B cell (primary cell): ENCODE results near the gene ITPR2.

Experiments used
- EZH2 ChIP-seq: IDR thresholded peaks from 2 replicates; pipeline ENCODE4 v1.6.1; 2012; ENCODE audit warnings: borderline replicate concordance, low read depth, mild to moderate bottlenecking, moderate library complexity, low read length; ENCODE audit not compliant: insufficient read depth, poor library complexity, severe bottlenecking
- TF ChIP-seq, protein P1 (sequence below): fragments of 200-600 bp; IDR thresholded peaks from one replicate; pipeline ENCODE4 v1.8.0; 2022; ENCODE audit warnings: antibody characterized with exemption, mild to moderate bottlenecking

DNA sequence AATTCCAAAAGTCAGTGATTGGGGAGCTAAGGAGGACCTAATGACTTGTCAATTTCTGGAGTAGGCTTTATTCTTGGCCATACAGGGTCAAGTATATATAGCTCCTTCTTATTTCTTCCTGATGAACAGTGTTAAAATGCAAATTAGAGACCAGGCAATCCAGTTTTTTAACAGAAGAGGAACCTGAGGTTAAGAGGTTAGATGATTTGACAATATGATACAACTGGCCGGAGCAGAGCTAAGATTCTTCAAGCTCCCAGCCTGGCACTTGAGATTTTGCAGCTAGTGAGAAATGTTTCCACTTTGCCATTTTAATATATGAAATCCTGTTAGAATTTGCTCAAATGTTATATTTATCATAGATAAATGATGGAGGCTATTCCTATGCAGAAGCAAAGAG, 433.6 kb downstream of the ITPR2 start:
- TF ChIP-seq, protein P1, sequence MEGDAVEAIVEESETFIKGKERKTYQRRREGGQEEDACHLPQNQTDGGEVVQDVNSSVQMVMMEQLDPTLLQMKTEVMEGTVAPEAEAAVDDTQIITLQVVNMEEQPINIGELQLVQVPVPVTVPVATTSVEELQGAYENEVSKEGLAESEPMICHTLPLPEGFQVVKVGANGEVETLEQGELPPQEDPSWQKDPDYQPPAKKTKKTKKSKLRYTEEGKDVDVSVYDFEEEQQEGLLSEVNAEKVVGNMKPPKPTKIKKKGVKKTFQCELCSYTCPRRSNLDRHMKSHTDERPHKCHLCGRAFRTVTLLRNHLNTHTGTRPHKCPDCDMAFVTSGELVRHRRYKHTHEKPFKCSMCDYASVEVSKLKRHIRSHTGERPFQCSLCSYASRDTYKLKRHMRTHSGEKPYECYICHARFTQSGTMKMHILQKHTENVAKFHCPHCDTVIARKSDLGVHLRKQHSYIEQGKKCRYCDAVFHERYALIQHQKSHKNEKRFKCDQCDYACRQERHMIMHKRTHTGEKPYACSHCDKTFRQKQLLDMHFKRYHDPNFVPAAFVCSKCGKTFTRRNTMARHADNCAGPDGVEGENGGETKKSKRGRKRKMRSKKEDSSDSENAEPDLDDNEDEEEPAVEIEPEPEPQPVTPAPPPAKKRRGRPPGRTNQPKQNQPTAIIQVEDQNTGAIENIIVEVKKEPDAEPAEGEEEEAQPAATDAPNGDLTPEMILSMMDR, result no peak
- TF ChIP-seq EZH2, result no peak
